HS-27A (cell line): ENCODE data around the gene CARD11.

Experiments used
- DNase-seq: peaks from one replicate; pipeline ENCODE4 v3.0.0-alpha.2; 2012; ENCODE audit warnings: low read depth, missing footprints

Gene CARD11

DNA sequence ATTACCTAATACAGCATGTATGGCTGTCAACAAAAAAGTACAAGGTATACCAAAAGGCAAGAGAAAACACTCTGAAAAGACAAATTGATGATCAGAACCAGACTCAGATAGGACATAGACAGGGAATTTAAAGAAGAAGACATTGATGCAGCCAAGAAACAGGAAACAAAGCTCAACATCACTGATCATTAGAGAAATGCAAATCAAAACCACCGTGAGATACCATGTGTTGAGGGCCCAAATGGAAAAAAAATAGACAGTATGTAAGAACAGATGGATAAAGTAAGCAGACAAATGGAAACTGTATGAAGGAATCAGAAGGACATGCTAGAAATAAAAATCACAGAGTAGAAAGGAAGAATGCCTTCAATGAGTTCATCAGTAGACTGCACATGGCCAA, 23.3 kb downstream of the CARD11 start:
- DNase-seq: no peak

DNA sequence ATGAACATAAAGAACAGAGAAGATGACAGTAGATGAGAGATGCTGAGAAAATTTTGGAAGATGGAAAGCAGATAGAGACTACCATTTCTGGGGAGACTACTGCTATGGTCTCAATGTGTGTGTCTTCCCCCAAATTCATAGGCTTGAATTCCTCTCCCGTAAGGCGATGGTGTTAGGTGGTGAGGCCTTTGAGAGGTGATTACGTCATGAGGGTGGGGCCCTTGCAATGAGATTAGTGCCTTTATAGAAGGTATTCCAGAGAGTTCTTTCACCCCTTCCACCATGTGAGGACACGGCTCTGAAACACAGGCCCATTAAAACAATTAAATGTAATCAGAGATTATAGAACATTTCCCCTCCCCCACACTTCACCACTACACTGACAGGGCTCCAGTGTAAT, 23.9 kb downstream of the CARD11 start:
- no peak for DNase-seq

DNA sequence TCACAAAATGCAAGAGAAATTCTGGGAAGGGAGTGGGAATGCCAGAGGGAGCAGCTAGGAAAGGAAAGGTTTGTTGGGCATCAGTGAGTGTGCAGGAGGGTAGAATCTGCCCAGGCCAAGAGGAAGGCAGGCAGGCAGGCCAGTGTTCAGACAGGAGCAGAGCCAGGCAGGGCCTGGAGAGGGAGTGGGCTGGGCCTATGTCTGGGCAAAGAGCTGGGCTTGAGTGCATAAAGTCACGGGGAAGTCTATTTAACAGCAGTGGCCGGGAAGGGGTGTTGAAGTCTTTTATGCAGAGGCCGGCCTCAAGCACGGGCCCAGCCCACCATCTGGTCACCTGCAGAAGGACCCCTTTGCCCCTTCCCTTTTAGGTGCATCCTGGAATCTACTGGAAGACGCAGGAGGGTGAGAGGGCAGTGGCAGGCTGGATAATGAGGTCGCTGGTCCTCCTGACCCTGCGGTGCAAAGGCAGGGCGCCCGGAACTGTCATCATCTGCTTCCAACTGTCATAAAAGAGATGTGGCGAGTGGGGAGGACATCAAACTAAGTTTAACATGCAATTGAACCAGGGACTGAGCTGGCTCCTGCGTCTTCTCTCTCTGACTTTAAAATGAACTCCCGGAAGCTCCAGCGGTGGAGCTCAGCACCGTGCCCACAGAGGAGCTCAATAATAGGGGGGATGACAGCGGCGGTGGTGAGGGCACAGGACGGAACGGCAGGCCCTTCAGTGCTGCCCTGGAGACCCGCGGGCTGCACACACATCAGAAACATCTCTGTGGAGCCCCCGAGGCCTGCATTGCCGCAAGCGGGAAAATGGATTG, 29.5 kb downstream of the CARD11 start:
- no peak for DNase-seq

DNA sequence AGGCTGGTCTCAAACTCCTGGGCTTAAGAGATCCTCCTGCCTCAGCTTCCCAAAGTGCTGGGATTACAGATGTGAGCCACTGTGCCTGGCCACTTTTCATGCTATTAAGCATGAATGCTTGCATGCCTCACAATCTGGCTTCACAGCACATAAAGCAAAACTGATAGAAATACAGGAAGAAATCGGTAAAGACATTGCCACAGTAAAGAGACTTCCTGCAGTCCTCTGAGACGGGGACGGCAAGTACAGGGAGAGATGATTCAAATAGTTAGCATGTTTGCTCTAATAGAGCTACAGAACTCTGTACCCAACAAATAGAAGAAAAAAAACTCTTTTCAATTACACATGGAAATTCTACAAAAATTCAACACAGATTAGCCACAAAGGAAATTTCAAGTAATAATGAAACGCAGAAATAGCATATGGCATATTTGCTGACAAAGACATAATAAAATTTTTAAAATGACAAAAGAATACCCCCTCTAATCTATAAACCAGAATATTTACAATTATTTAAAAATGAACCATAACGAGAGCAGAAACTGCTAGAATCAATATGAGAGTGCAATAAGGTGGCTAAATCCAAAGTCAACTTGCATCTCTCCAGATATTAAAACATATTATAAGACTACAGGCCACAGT, 32.3 kb downstream of the CARD11 start:
- DNase-seq: no peak

DNA sequence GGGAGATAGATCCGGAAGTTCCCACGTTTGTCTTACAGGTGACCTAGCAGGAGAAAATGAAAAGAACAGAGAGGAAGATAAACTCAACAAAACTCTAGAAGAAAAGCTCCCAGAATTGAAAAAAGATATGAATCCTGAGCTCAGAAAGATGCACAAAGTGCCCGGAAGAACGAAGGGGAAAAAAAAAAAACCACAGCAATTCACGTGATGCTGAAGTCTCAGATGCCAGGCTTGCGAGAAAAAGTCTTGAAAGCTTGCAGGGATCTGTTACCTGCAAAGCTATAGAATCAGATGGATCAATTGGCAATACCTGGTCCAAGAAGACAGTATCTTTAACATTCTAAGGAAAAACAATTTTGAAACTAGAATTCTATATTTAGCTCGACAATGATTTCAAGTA, 33.5 kb downstream of the CARD11 start:
- no peak for DNase-seq

DNA sequence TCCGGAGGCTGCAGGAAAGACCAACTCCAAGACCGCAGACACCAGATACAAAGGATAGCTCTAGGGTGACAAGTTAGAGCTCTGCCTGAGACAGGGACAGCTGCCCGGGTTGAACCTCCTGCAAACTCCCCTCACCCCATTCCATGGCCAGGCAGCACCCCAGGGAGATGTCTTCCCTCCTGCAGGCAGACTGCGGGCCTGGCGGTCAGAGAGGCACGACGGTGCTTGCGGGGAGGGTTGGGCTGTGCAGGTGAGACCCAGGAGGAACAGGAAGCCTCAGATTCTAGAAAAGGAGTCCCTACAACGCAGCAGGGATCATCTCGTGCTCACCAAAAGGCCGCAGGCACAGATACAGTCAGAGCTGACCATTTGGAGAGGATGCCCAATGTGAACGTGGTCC, 34.6 kb downstream of the CARD11 start:
- DNase-seq: no peak

DNA sequence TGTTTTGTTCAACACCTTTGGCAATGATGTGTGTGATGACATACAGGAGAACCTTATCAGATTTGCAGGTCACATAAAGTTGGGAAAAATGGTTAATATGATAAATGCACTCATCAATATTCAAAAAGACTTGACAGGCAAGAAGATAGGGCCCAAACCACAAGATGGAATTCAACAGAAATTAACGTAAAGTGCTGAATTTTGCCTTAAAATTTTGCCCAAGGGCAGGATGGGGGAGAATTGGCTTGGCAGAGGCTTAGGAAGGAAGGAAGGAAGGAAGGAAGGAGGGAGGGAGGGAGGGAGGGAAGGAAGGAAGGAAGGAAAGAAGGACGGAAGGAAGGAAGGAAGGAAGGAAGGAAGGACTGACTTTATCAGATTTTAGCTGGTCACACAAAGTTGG, 35.3 kb downstream of the CARD11 start:
- no peak for DNase-seq

DNA sequence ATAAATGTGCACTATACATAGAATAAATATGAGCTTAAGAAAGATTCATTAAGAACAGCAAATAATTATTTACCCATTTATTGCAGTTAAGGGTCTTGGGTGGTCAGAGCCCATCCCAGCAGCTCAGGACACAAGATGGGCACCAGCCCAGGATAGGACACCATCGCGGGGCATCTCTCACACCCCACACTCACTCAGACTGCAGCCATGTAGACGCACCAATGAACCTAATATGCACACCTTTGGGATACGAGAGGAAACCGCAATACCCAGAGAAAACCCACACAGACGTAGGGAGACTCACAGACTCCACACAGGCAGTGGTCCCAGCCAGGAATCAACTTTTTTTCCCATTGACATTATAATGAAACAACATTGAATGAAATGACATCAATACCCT, 36.0 kb downstream of the CARD11 start:
- DNase-seq: no peak

DNA sequence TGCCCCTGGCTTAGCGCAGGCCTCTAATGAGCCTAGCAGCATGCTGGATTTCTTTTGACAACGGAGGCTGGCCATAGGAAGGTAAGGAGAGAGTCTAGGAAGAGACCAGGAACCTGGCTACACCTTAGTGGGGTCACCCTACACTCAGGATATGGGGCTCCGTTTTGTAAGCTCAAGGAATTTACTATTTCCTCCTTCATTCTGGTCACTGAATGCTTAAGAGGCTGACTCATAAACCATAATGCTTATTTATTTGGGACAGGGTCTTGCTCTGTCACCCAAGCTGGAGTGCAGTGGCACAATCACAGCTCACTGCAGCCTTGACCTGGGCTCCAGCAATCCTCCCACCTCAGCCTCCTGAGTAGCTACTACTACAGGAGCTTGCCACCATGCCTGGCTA, 38.4 kb downstream of the CARD11 start:
- DNase-seq: no peak

DNA sequence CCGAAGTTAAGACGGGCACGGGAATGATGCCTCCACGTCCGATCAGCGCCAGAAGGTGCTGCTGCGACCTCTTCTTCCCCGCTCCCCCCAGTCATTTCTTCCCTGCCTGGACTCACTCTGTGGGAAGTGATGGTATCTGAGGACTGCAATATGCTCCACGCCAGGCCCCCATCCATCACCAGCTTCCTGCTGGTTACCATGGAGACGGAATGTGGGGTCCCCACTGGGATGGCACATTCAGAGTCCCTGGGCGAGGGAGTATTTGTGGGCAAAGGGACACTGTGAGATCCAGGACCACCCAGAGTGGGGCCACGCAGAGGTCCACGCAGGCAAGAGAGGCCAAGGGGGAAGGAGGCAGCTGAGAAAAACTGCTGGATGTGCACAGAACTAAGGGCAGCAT, 39.7 kb downstream of the CARD11 start:
- DNase-seq: no peak

DNA sequence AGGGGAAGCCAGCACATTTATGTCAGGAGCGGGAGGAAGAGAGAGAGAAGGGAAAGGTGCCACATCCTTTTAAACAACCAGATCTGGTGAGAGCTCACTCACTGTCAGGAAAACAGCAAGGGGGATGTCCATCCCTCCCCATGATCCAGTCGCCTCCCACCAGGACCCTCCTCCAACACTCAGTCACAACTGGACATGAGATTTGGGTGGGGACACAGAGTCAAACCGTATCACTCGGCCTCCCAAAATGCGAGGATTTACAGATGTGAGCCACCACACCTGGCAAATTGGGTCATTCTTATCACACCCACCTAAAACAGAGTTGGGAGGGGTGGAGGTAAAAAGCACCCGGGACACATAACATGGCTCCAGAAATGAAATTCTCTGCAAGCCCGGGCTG, 41.0 kb downstream of the CARD11 start:
- DNase-seq: no peak

DNA sequence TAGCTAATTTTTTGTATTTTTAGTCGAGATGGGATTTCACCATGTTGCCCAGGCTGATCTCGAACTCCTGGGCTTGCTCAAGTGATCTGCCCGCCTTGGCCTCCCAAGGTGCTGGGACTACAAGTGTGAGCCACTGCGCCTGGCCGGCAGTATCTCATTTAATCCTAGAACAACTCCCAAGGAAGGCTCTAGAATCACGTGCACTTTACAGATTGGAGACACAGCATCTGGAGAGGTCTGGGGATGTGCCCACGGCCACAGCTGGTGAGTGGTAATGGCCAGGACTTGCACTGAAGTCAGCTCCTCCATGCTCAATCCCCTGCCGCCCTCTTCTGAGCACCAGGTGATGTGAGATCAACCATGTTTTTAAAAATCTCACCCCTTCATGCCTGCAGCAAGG, 43.1 kb downstream of the CARD11 start:
- no peak for DNase-seq

DNA sequence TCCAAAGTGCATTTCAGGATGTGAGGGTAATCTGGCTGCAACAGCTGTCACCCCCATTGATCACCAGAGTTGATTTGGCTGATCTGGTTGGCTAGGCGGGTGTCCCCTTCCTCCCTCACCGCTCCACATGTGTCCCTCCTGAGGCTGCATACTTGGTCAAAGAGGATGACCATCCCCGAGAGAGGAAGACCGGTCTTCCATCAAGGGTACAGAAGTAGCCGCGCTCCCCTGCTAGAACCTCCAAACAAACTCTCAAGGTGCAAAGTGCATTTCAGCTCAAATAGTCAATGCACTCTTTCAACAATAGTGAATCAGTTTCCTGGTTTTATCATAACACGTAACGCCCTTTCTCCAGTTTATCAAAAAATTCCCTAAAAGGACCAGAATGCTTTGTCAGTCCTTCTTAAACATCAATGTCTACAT, 44.6 kb downstream of the CARD11 start:
- no peak for DNase-seq

DNA sequence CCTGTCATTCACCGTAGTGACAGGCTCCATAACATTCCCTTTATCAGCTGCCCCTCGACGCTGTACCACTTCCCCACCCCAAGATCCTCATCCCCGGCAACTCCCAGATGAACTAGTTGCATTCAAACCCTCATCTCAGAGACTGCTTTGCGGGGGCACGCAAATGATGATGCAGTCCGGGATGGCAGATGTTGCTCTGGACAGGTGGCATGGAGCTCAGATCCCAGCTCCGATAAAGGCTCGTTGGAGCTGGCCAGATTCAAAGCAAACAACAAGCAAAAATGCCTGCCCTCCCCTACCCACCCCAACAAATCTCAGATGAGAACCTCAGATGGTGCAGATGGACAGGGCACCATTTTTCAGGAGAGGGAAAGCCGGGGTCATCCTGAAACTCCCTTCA, 46.7 kb downstream of the CARD11 start:
- no peak for DNase-seq

DNA sequence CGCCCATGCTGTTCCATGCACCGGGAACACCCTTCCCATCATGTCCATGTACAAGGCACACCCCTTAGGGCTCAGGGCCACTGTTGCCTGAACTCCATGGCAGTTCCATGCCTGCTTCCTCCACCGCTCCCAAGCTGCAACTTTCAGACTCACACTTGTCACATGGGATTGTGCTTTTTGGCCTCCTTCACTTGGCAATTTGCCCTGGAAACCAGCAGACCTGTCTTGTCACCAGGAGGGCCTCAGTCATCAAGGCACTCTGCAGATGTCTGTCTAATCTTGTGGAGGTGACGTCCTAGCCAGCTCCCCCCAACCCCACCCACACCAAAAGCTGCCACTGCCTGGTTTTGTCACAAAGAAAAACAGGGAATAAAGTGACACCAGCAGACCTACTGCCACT, 47.5 kb downstream of the CARD11 start:
- no peak for DNase-seq

DNA sequence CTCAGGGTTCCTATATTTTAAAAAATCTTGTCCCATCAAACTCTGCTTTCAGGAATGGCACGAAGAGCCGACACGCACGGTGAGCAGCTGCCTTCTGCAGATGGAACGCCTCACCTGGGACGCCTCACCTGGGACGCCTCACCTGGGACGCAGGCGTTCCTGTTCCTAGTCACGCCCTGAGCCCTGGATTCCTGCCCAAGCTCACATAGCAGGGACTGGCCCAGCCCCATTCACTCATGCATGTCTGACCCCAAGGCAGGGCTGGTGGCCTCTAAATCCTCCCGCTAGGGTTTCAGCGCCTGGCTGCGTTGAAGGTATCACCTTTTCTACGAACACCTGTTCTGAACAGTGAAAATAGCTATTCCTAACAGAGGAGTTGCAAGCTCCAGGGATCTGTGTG, 49.8 kb downstream of the CARD11 start:
- no peak for DNase-seq

DNA sequence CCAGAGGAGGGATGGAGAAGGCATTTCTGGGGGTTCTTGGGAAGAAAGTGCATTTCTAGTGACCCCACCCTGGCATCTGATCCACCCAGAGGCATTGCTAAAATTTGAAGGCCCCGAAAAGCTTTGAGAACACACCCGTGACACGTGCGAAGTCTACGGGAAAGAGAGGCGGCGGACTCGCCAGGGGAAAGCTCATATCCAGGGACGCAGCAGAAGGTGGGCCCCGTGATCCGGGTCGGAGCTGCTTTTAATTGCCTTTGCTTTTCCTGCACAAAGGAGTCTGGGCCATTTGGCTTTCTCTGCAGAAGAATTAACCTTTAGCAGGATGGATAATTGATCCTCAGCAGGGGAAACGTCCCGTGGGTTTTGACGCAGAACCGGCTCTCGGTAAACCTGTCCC, 50.3 kb downstream of the CARD11 start:
- DNase-seq: no peak

DNA sequence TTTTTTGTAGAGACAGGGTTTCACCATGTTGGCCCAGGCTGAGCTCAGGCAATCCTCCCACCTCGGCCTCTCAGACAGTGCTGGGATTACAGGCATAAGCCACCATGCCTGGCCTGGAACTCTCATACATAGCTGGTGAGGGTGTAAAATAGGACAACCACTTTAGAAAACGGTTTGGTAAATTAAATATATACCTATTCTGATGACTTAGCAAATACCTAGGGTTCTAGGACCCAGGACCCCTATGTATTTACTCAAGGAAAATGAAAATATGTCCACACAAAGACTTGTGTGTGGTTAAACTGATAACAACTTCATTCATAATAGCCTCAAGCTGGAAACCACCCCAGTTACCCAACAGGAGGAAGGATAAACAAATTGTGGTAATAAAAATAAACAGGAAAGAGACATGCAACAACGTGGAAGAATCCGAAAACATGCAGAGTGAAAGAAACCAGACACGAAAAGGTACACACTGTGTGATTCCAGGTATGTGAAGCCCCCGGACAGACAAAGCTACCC, 52.7 kb downstream of the CARD11 start:
- no peak for DNase-seq

DNA sequence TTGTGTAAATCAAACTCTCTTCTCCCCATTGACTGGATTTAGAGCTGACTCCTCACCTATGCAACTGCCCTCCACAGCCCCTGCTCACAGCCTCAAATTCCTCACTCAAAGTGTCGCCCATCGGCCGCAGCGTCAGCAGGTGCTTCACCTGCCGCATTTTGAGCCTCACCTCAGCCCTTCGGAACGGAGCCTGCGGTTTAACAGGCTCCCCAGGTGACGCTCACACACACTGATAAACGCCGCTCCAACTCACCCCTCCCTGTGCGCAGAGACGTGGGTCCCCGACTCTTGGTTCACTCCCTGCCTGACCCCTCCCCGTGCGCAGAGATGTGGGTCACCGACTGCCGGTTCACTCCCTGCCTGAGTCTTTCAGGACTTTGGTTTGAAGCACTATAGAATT, 57.1 kb downstream of the CARD11 start:
- DNase-seq: no peak

DNA sequence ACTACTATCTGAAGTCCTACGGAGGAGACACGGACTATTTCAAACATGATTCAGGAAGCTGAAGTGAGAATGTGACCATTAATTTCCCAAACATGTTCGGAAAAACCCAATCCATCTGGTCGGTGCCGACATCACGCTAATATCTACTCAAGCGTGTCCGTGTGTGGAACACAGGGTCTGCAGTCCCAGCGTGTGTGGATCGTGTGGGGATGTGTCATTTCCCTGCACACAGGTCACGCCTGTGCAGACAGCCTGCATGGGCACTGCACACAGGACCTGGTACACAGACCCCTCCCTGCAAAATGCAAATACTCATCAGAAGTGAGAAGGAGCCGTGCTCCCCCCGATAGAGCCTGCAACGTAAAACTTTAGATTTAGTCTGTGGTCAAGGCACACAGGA, 57.8 kb downstream of the CARD11 start:
- DNase-seq: no peak

DNA sequence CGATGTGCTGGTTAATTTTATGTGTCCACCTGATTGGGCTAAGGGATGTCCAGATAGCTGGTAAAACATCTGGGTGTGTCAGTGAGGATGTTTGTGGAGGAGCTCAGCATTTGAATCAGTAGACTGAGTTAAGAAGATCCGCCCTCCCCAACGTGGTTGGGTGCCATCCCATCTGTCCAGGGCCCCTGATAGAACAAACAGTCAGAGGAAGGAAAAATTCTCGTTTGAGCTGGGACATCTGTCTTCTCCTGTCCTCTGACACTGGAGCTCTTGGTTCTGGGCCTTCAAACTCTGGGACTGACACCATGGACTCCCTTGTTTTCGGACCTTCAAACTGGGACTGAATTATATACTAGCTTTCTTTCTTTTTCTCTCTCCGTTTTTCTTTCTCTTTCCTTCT, 59.6 kb downstream of the CARD11 start:
- no peak for DNase-seq

DNA sequence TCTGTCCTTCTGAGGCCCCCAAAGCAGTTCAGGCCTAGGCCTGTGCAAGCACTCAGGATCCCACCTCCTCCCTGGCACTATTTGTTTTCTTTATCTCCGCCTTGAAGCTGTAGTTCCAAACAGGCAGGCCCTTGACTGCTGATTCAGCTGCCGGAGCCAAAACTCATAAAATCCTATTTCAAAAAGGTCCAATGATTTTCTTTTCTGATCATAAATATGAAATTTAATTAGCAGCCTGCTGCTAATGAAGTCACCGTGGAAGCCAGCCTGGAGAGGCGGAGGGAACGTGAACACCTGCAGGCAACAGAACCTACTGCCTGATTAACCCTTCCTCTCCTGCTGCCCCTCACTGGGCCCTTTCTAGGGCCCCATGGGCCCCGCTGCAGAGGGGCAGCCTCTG, 60.1 kb downstream of the CARD11 start:
- no peak for DNase-seq

DNA sequence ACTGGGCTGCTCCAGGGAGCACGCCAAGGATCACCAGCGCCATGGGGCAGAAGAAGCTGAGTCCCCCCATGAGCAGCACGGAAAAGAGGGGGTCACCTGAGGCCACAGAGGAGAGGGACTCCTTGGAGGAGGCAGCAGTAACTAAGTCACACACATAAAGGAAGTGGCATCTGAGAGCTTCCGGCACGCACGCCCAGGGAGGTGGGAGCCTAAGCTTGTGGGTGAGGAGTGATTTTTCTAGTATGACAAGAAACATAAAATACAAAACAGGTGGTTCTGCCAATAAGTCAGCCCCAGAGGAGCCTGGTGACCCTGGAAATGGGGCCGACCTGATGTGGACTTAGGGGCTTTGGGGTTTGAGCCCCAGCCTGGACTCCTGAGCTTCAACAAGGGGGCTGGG, 60.8 kb downstream of the CARD11 start:
- DNase-seq: no peak

DNA sequence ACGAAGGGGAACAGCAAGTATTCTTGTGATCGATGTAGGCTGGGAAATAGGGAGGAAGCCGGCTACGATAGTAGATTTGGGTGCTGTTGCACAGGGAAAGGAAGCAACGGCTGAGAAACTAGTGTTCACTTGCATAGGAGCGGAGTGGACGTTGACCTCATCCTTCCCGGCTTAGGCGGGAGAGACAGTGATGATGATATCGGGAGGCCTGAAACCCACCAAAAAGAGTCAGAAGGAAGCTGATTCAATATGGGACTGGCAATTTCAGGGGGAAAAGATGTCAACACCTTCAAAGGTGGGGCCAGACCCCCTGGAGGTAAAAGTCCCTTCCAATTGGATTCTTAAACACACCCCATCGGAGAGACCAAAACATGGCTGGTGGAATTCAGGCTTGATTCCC, 61.3 kb downstream of the CARD11 start:
- DNase-seq: no peak
